WTC11 (cell line): ENCODE measurements around the gene KAZN. TPM values are rescaled to one million over a fixed set of nuclear protein-coding genes. Genes with fewer than 3 reads are reported as not detected.
A peak's percentile ranks its signal among the peaks of the same experiment; 100 is the strongest.

ENCODE experiments used
- ATAC-seq: fragments of 200-7000 bp; cut with Tn5 transposase; 2 replicates; pipeline ENCODE4 v1.10.0; 2021; ENCODE audit warnings: mild to moderate bottlenecking, moderate library complexity
- CTCF ChIA-PET: fragments of 300-600 bp; sonication (Branson Sonifier 250); formaldehyde crosslinking; loops from one replicate; lab custom pipeline; 2021; ENCODE audit warnings: antibody characterized with exemption; lab: Charles Lee
- POLR2A ChIA-PET: fragments of 350-600 bp; sonication (Branson Sonifier 250); formaldehyde crosslinking; loops from one replicate; lab custom pipeline; 2021; ENCODE audit warnings: antibody characterized with exemption; lab: Charles Lee
- DNase-seq: peaks from one replicate; pipeline ENCODE4 v3.0.0; 2021; ENCODE audit warnings: low spot score
- H3K27ac Mint-ChIP-seq: 2 replicates; pipeline ENCODE4 v1.8.0; 2021; ENCODE audit warnings: mixed read lengths
- H3K27me3 Mint-ChIP-seq: 2 replicates; pipeline ENCODE4 v1.8.0; 2021; ENCODE audit warnings: low read depth, mild to moderate bottlenecking, moderate library complexity, mixed read lengths
- H3K36me3 Mint-ChIP-seq: 2 replicates; pipeline ENCODE4 v1.8.0; 2021; ENCODE audit warnings: mixed read lengths
- H3K4me1 Mint-ChIP-seq: 2 replicates; pipeline ENCODE4 v1.8.0; 2022; ENCODE audit warnings: mixed read lengths
- H3K4me3 Mint-ChIP-seq: 2 replicates; pipeline ENCODE4 v1.8.0; 2021; ENCODE audit warnings: mild to moderate bottlenecking, moderate library complexity, mixed read lengths
- H3K9me3 Mint-ChIP-seq: 2 replicates; pipeline ENCODE4 v1.8.0; 2021; ENCODE audit warnings: mixed read lengths
- CTCF ChIP-seq: fragments of 200-600 bp; IDR thresholded peaks from 2 replicates; pipeline ENCODE4 v1.8.0; 2022; ENCODE audit warnings: antibody characterized with exemption
- ETV6 ChIP-seq: sonication (generic); formaldehyde crosslinking; IDR thresholded peaks from 2 replicates; pipeline ENCODE4 v1.8.1; 2022; ENCODE audit warnings: mild to moderate bottlenecking, missing genetic modification reagents
- FOXP4 ChIP-seq: sonication (generic); formaldehyde crosslinking; IDR thresholded peaks from 2 replicates; pipeline ENCODE4 v1.8.0; 2022; ENCODE audit warnings: mild to moderate bottlenecking, missing genetic modification reagents
- GRHL2 ChIP-seq: fragments of 250-450 bp; sonication (Bioruptor Pico); IDR thresholded peaks from 2 replicates; pipeline ENCODE4 v1.8.0; 2022; ENCODE audit warnings: mild to moderate bottlenecking, moderate library complexity; ENCODE audit not compliant: insufficient replicate concordance, severe bottlenecking
- HMGXB4 ChIP-seq: sonication (generic); formaldehyde crosslinking; IDR thresholded peaks from 2 replicates; pipeline ENCODE4 v1.8.1; 2023; ENCODE audit warnings: mild to moderate bottlenecking, moderate library complexity, missing genetic modification reagents
- MAX ChIP-seq: sonication (generic); formaldehyde crosslinking; IDR thresholded peaks from 2 replicates; pipeline ENCODE4 v1.8.0; 2022; ENCODE audit warnings: mild to moderate bottlenecking, missing genetic modification reagents
- NR3C1 ChIP-seq: sonication (generic); formaldehyde crosslinking; conservative IDR thresholded peaks from 2 replicates; pipeline ENCODE4 v1.8.1; 2023; ENCODE audit warnings: low read depth, mild to moderate bottlenecking, missing genetic modification reagents
- OVOL2 ChIP-seq: fragments of 250-450 bp; sonication (Bioruptor Pico); IDR thresholded peaks from 2 replicates; pipeline ENCODE4 v1.9.0; 2021; ENCODE audit warnings: mild to moderate bottlenecking, borderline replicate concordance
- SMAD4 ChIP-seq: sonication (generic); formaldehyde crosslinking; IDR thresholded peaks from 2 replicates; pipeline ENCODE4 v1.8.0; 2022; ENCODE audit warnings: mild to moderate bottlenecking, missing genetic modification reagents
- TEAD1 ChIP-seq: sonication (generic); formaldehyde crosslinking; IDR thresholded peaks from 2 replicates; pipeline ENCODE4 v1.8.0; 2022; ENCODE audit warnings: mild to moderate bottlenecking, missing genetic modification reagents
- TP53 ChIP-seq: sonication (generic); formaldehyde crosslinking; IDR thresholded peaks from 2 replicates; pipeline ENCODE4 v1.8.1; 2023; ENCODE audit warnings: mild to moderate bottlenecking, missing genetic modification reagents
- USF2 ChIP-seq: sonication (generic); formaldehyde crosslinking; IDR thresholded peaks from 2 replicates; pipeline ENCODE4 v1.8.1; 2023; ENCODE audit warnings: mild to moderate bottlenecking, missing genetic modification reagents, moderate library complexity
- ZNF138 ChIP-seq: sonication (generic); formaldehyde crosslinking; conservative IDR thresholded peaks from 2 replicates; pipeline ENCODE4 v1.8.1; 2022; ENCODE audit warnings: mild to moderate bottlenecking, moderate library complexity, missing genetic modification reagents
- ZNF423 ChIP-seq: fragments of 250-450 bp; sonication (Bioruptor Pico); IDR thresholded peaks from 2 replicates; pipeline ENCODE4 v2.1.2; 2022; ENCODE audit warnings: mild to moderate bottlenecking, moderate library complexity
- ZNF532 ChIP-seq: fragments of 250-450 bp; sonication (Bioruptor Pico); IDR thresholded peaks from 2 replicates; pipeline ENCODE4 v1.9.0; 2021; ENCODE audit warnings: mild to moderate bottlenecking, borderline replicate concordance
- ZNF671 ChIP-seq: fragments of 250-450 bp; sonication (Bioruptor Pico); IDR thresholded peaks from 2 replicates; pipeline ENCODE4 v1.8.0; 2021; ENCODE audit warnings: mild to moderate bottlenecking
- total RNA-seq: library from RNA; stranded (reverse); gene quantifications from 3 replicates; pipeline ENCODE4 v1.2.3, GENCODE V29; 2021

Gene KAZN
- total RNA-seq, 1 experiment from 2014 or later, result 19.9 TPM

- peak; percentile 66; the same call in 1 of the 2 replicates for TF ChIP-seq TEAD1 (CRISPR knock-in tag)
- 0 out of 2 replicates have a peak, but pooled peaks have one; percentile 22 for TF ChIP-seq NR3C1 (CRISPR knock-in tag)
- peak; percentile 55; the same call in 1 of the 2 replicates for TF ChIP-seq MAX (CRISPR knock-in tag)
- no peak for TF ChIP-seq USF2
- no peak for TF ChIP-seq CTCF
- no peak for TF ChIP-seq FOXP4 (CRISPR knock-in tag)
- no peak for TF ChIP-seq SMAD4
- TF ChIP-seq ZNF423, result peak; percentile 86
- TF ChIP-seq HMGXB4, result no peak
- no peak for TF ChIP-seq OVOL2
- TF ChIP-seq ETV6 (CRISPR knock-in tag), result peak; percentile 76
- peak; percentile 73; the same call in 1 of the 2 replicates for TF ChIP-seq TP53 (CRISPR knock-in tag)
These were observed 134.7 kb downstream of the KAZN start (continued) for GRCh38 chr1:14733048-14733778.

GRCh38 chr1:14733779-14734140, 135.3 kb downstream of the KAZN start:
- CTCF ChIA-PET, result interaction anchor here (0.6 to 2.4 kb wide), 10 partner anchors 8 to 305 kb away, joined by 3 to 13 read pairs (median 4); no protein-coding TSS in a partner anchor
- Mint-ChIP-seq H3K4me3 (peak overlapping the region; percentile 58), H3K9me3 (no peaks in the 10 kb centered on the region), H3K27me3 (peaks cover 44% of the 10 kb centered on the region), H3K4me1 (peaks cover 72% of the 10 kb centered on the region), H3K36me3 (no peaks in the 10 kb centered on the region; the same call in 1 of the 2 replicates), H3K27ac (peak overlapping the region; percentile 72)
- TF ChIP-seq HMGXB4 (no peak), ZNF138 (no peak), ZNF532 (CRISPR knock-in tag) (no peak), ZNF671 (CRISPR knock-in tag) (no peak), SMAD4 (no peak), GRHL2 (CRISPR knock-in tag) (no peak), OVOL2 (no peak)
- ATAC-seq (peak; percentile 24), DNase-seq (peak; percentile 38)
- POLR2A ChIA-PET, result interaction anchor here (0.6 kb wide), 1 partner anchor 527 kb away, joined by 4 read pairs; no protein-coding TSS in a partner anchor
